ACC112 (cell line): ENCODE measurements around the gene C4BPB.

Experiments used
- H2AFZ ChIP-seq: fragments of 200-600 bp; sonication (generic); one replicate; pipeline ENCODE4 v1.6.0; 2017; ENCODE audit warnings: antibody characterized with exemption, low read length; ENCODE audit not compliant: unreplicated experiment
- H3K27ac ChIP-seq: fragments of 200-600 bp; sonication (generic); 2 replicates; pipeline ENCODE4 v1.5.1; 2014; ENCODE audit warnings: low read depth, mild to moderate bottlenecking, antibody characterized with exemption, low read length, moderate library complexity
- H3K27me3 ChIP-seq: fragments of 200-600 bp; sonication (generic); 2 replicates; pipeline ENCODE4 v1.6.1; 2014; ENCODE audit warnings: mild to moderate bottlenecking, antibody characterized with exemption, low read length, moderate library complexity, mixed read lengths; ENCODE audit not compliant: insufficient read depth
- H3K36me3 ChIP-seq: fragments of 200-600 bp; sonication (generic); 2 replicates; pipeline ENCODE4 v1.6.1; 2016; ENCODE audit warnings: mild to moderate bottlenecking, antibody characterized with exemption, low read length, moderate library complexity, mixed read lengths; ENCODE audit not compliant: insufficient read depth
- H3K4me1 ChIP-seq: fragments of 200-600 bp; sonication (generic); one replicate; pipeline ENCODE4 v1.6.1; 2016; ENCODE audit warnings: low read length, mixed read lengths; ENCODE audit not compliant: insufficient read depth, unreplicated experiment, control insufficient read depth
- H3K4me3 ChIP-seq: fragments of 200-600 bp; sonication (generic); 2 replicates; pipeline ENCODE4 v1.5.1; 2014; ENCODE audit warnings: mild to moderate bottlenecking, low read depth, low read length
- H3K79me2 ChIP-seq: fragments of 200-600 bp; sonication (generic); one replicate; pipeline ENCODE4 v1.6.0; 2016; ENCODE audit warnings: low read length; ENCODE audit not compliant: control insufficient read depth, unreplicated experiment, insufficient read depth

Gene C4BPB

GRCh38 chr1:207050480-207051190 lies 38.0 kb upstream of the C4BPB start:
- no peaks in the 10 kb centered on the region for H3K27me3 ChIP-seq
- peak overlapping the region; percentile 99 for H2AFZ ChIP-seq
- H3K36me3 ChIP-seq, result peaks cover 31% of the 10 kb centered on the region
- peaks cover 51% of the 10 kb centered on the region for H3K79me2 ChIP-seq
- H3K4me1 ChIP-seq, result peaks cover 43% of the 10 kb centered on the region
- peak overlapping the region; percentile 93 for H3K4me3 ChIP-seq
- peak overlapping the region; percentile 84 for H3K27ac ChIP-seq

- peak within 1 kb of the TSS; percentile 84 for H3K27ac ChIP-seq
Observed at GRCh38 chr1:207051191-207051943, 37.3 kb upstream of the C4BPB start, which contains the start of gene YOD1. Gene YOD1 (minus strand): TSS chr1:207051208. CDS start chr1:207051030, 178 bp downstream.

GRCh38 chr1:207052911-207053769 lies 35.5 kb upstream of the C4BPB start, which contains the start of gene PFKFB2:
Gene PFKFB2 (plus strand): TSS chr1:207053275. CDS start chr1:207054718, 1,443 bp downstream.
- Histone ChIP-seq H3K79me2 (peaks cover 25% of the 10 kb centered on the region), H3K36me3 (peaks cover 14% of the 10 kb centered on the region; the same call in 1 of the 2 replicates), H3K4me1 (peaks cover 23% of the 10 kb centered on the region), H3K27ac (no peak within 1 kb of the TSS), H2AFZ (peak within 1 kb of the TSS; percentile 99), H3K27me3 (no peaks in the 10 kb centered on the region), H3K4me3 (peak within 1 kb of the TSS; percentile 93)

More at GRCh38 chr1:207051191-207051943, 37.3 kb upstream of the C4BPB start, which contains the start of gene YOD1:
- Histone ChIP-seq H3K79me2 (peaks cover 43% of the 10 kb centered on the region), H3K4me3 (peak within 1 kb of the TSS; percentile 93), H3K36me3 (peaks cover 28% of the 10 kb centered on the region), H2AFZ (peak within 1 kb of the TSS; percentile 99), H3K4me1 (peaks cover 41% of the 10 kb centered on the region), H3K27me3 (no peaks in the 10 kb centered on the region)

- Histone ChIP-seq H3K4me1 (peaks cover 13% of the 10 kb centered on the region), H2AFZ (no peak overlapping the region), H3K36me3 (peaks cover under 1% of the 10 kb centered on the region; the same call in 1 of the 2 replicates), H3K4me3 (no peak overlapping the region), H3K27me3 (no peaks in the 10 kb centered on the region), H3K79me2 (peaks cover 12% of the 10 kb centered on the region), H3K27ac (no peak overlapping the region)
Observed at GRCh38 chr1:207054491-207054890, 34.2 kb upstream of the C4BPB start.

- H3K4me3 ChIP-seq, result no peak overlapping the region
- H3K27ac ChIP-seq, result no peak overlapping the region
- H3K27me3 ChIP-seq, result no peaks in the 10 kb centered on the region
- H3K36me3 ChIP-seq, result no peaks in the 10 kb centered on the region
- H3K4me1 ChIP-seq, result peaks cover 11% of the 10 kb centered on the region
- no peak overlapping the region for H2AFZ ChIP-seq
- H3K79me2 ChIP-seq, result peaks cover 3% of the 10 kb centered on the region
Observed at GRCh38 chr1:207055386-207056001, 33.2 kb upstream of the C4BPB start.

GRCh38 chr1:207056673-207057072 lies 32.0 kb upstream of the C4BPB start:
- Histone ChIP-seq H3K79me2 (no peaks in the 10 kb centered on the region), H3K36me3 (no peaks in the 10 kb centered on the region), H2AFZ (no peak overlapping the region), H3K4me3 (no peak overlapping the region), H3K27me3 (no peaks in the 10 kb centered on the region), H3K4me1 (peaks cover 6% of the 10 kb centered on the region), H3K27ac (no peak overlapping the region)

GRCh38 chr1:207058252-207058651 lies 30.4 kb upstream of the C4BPB start:
- Histone ChIP-seq H3K79me2 (no peaks in the 10 kb centered on the region), H3K4me1 (no peaks in the 10 kb centered on the region), H2AFZ (no peak overlapping the region), H3K27ac (no peak overlapping the region), H3K36me3 (no peaks in the 10 kb centered on the region), H3K27me3 (no peaks in the 10 kb centered on the region), H3K4me3 (no peak overlapping the region)

- Histone ChIP-seq H3K27ac (no peak overlapping the region), H2AFZ (no peak overlapping the region), H3K4me1 (no peaks in the 10 kb centered on the region), H3K4me3 (no peak overlapping the region), H3K36me3 (no peaks in the 10 kb centered on the region), H3K79me2 (no peaks in the 10 kb centered on the region), H3K27me3 (no peaks in the 10 kb centered on the region)
Observed at GRCh38 chr1:207058878-207059867, 29.5 kb upstream of the C4BPB start.

- no peaks in the 10 kb centered on the region for H3K36me3 ChIP-seq
- no peak overlapping the region for H3K27ac ChIP-seq
- no peaks in the 10 kb centered on the region for H3K27me3 ChIP-seq
Observed at GRCh38 chr1:207059881-207060280, 28.8 kb upstream of the C4BPB start.

More at GRCh38 chr1:207059881-207060280, 28.8 kb upstream of the C4BPB start:
- no peaks in the 10 kb centered on the region for H3K4me1 ChIP-seq
- H3K4me3 ChIP-seq, result no peak overlapping the region
- H3K79me2 ChIP-seq, result no peaks in the 10 kb centered on the region
- H2AFZ ChIP-seq, result no peak overlapping the region
